A204.1 (cell line): ENCODE data around the gene MAP4K2.

Experiments used
- FAIRE-seq: peaks from 2 replicates; lab custom pipeline; 2012; peaks lifted over from hg19 to GRCh38; lab: Jason Lieb, UNC

The MAP4K2 gene

DNA sequence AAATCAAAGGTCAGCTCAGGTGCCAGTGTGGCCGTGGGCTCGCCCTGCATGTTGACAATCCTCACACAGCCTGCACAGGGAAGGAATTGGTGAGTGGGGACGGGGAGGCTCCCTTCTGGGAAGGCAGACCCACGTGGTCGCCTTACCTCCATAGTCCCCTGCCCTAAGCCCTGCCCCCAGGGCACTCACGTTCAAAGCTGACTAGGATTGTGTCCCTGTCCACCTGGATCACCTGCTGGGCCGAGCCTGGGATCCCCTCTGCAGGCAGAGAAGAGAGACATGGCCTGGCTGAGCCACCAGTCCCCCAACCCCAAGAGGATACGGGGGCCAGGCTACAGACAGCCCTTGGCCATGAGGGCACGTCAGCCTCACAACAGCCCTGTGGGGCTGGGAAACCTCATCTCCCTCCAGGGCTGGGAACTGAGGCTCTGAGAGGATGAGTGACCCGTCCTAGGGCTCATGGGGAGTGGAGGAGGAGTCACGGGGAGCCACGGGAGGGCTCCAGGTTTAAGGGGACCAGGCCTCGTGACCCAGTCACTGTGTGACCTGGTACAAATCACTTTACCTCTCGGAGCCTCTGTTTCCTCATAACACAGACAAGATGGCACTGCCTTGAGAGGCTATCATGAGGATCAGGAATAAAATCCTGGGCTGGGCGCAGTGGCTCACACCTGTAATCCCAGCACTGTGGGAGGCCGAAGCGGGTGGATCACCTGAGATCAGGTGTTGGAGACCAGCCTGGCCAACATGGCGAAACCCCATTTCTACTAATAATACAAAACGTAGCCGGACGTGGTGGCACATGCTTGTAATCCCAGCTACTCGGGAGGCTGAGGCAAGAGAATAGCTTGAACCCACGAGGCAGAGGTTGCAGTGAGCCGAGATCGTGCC is 12.6 kb downstream of the MAP4K2 start:
- no peak for FAIRE-seq

DNA sequence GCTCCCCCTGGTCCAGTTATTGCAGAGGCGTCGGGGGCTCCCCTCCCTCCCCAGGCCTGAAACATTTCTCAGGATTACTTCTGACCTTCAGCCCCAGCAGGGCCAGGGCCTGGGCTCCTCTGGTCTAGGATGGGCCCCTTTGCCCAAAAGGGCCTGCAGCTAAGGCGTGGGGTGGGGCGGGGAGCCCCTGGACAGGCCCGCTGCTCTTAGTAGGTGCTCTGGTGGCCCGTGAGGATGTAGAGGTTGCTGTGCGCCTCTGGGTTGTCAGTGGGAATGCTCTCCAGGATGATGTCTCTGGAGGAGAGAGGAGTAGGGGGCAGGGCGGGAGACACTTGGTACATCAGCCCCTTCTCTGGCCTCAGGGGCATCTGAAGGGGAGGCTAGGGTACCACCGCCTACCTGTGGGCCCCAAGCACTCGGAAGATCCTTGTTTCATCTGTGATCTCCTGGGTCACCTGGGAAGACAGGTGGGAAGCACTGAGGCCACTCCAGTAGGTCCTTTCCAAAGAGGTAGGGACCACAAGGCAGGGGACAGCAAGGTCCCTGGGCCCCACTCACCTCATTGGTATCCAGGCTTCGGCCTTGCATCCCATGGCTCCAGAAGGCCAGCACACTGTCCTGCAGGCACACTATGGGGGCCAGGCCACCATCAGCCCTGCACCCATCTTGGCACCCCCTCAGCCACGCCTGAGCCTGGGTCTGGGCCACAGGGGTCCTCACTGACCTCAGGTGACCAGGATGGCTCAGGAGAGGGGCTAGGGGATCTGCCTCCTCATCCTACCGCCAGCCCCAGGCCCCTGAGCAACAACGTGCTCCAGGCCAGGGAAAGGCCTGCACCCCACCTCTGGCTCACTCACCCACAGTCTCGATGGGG is 13.4 kb downstream of the MAP4K2 start:
- FAIRE-seq: no peak

DNA sequence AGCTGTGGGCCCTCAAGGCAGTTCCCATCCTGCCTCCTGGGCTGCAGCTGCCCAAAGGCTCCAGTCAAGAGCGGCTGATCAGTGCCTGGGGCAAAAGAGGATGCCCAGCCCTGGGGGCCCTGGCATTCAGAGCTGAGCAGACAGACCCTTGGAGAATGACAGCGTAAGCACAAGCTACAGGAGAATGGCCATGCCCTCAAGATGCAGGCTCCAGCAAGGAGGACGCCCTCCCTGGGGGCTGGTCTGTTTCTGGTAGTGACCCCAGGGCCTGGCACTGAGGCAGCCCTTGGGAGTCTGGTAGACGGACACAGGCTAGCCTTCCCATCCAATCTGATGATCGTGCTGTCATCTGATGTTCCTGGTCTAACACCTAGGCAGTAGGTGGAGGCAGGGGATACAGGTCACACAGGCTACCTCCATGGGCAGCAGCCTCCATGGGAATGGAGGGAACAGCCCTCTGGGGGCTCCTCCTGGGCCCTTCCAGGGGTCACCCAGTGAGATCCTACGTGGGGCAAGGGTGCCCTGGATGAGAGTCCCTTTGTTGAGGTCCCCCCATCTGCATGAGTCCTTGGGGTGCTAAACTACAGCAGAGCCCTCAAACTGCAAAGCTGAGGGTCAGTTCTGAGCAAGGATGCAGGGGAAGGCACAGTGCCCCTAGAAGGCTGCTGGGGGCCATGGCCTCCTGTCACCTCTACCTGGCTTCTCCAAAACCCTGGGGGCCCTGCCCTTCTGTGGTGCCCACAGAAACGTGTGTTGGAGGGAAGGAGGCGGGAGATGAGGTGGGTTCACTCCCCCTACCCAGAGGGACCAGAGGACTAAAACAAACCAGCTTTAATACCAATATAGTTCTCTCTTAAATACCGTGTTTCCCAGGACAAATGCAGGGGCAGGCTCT is 14.4 kb downstream of the MAP4K2 start:
- no peak for FAIRE-seq

DNA sequence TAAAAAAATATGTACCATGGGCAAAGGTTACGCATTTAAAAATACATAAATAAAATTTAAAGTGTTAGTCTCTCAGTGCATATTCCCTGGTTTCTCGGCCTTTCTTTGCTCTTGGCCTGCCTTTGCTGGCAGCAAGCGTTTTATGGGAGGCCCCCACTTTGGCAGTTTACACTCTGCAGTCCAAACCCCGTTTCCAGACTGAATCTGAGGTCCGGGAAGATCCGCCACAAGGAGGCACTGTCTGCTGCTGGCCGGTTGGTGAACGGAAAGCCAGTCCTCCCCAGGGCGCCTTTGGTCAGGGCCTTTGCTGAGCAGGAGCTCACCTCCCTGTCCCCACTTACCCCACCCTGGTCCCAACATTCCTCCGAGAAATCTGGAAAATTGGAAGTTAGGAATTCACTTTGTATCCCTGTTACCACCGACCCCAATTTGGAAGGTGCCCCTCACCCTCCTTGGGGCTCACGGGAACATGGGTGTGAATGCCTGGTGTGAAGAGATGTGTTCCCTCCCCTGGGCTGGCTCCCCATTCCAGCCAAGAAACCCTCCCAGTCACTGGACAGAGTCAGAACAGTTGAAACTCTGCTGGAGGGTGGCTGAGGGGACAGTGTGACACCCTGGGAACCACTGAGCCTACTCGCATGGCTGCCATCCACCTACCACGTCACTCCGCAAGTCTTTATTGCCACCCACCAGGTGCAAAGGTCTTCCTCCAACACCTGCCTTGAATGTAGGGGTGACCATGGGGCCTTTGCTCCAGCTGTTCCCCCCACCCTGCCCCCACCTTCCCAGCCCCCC is 15.3 kb downstream of the MAP4K2 start:
- no peak for FAIRE-seq

DNA sequence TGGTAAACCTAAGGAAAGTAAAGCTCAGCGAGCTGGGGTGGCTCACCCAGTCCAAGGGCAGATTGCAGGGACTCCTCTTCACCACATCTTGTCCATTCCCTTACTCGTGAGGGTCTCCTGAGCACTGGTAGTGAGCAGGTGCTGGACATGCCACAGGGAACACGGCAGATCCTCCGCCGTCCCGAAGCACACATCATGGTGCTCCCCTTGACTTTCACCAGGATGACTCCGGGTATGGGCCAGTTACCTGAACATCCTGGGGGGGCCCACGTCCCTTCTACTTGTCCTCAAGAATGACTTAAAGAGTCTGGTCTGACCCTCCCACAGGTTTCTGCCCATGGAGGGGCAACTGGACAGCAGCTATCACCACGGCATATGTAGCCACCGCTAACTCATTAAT is 16.7 kb downstream of the MAP4K2 start:
- FAIRE-seq: no peak

- FAIRE-seq: no peak
Observed at GRCh38 chr11:64784813-64785581, 18.0 kb downstream of the MAP4K2 start.

- FAIRE-seq: peak; percentile 99
Observed at GRCh38 chr11:64778473-64779298, 24.3 kb downstream of the MAP4K2 start, which contains the start of gene SF1. Gene SF1, minus strand, starts transcription at chr11:64778542. Its CDS starts 150 bp downstream, at chr11:64778392.

DNA sequence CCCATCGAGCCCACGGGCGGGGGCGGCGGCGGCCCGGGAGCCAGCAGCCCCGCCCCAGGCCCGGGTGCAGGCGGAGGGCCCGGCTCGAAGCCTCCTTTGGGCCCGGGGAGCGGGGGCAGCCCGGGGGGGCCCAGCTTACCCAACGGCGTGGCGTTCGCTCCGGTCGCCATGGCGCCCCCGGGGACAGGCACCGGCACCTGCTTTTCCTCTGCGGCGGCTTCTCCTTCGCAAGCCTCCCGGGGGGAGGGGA is 24.9 kb downstream of the MAP4K2 start:
- FAIRE-seq: no peak

DNA sequence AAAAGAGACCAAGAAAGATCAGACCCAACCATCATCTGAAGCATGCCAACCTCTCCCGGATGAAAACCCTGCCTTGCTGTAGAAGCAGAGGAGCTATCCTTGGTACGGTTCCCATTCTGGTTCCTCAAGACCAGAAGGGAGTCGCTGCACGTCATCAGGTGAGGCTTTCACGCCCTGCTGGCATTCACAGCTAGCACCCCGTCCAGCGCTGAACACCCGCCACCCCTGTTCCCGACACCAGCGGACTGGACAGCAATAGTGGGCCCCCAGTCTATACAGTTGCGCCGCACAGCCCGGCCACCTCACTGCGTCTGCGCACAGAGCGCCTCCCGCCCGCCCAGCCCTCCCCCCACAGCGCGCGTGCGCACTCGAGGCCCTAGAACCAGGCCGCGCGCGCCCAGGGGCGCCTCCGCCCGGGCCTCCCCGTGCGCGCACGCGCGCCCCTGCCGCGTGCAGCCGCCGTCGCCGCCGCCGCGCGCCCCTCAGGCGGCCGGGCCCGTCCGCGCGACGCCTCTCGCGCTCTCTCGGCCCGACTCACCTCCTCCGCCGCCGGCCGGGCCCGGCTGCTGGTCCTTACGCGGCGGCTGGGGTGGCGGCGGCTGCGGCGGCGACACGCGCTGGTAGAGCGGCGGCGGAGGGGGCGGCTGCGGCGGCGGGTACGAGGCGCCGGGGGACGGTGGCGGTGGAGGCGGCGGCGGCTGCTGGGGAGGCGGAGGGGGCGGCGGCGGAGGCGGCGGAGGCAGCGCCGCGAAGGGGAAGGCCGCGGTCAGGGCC is 25.4 kb downstream of the MAP4K2 start:
- FAIRE-seq: no peak

GRCh38 chr11:64776875-64777274 is 26.1 kb downstream of the MAP4K2 start:
- FAIRE-seq: no peak

DNA sequence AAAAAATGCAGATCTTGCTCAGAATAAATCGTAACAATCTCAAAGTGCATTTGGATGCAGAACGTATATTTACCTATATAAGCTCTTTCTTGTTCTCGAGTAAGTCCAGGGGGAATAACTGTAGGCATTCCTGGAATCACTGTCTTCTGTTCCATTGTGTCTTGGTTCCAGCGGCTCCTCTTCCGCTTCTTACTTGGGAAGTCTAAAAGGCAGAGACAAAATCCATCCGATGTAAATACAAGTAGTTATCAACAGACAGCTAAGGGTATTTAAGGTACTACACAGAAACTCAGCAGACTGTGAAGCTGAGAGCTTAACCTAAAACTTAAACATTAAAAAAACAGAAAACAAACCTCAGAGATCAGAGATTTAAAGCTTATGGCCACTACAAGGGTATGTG is 26.6 kb downstream of the MAP4K2 start:
- FAIRE-seq: no peak

GRCh38 chr11:64774144-64774543 is 28.9 kb downstream of the MAP4K2 start:
- FAIRE-seq: no peak

- FAIRE-seq: no peak
Observed at GRCh38 chr11:64772303-64773018, 30.6 kb downstream of the MAP4K2 start.

- no peak for FAIRE-seq
Observed at GRCh38 chr11:64771861-64772260, 31.2 kb downstream of the MAP4K2 start.

DNA sequence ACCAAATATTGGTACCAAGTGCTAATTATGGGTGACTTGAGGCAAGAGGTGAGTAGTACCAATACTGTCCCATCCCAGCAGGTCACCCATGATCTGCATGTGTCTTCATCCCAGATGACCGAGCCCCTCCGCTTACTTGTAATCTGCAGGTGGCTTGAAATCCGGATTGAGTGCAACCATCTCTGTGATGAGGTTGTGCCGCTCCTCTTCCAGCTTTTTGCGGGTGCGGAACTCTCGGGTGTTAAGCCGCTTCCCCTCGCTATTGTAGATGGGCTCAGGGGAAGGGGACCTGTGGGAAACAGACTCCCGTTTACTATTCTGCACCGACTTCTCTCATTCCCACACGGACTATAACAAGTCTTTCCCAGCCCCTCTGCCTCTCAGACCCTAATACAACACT is 32.9 kb downstream of the MAP4K2 start:
- no peak for FAIRE-seq

DNA sequence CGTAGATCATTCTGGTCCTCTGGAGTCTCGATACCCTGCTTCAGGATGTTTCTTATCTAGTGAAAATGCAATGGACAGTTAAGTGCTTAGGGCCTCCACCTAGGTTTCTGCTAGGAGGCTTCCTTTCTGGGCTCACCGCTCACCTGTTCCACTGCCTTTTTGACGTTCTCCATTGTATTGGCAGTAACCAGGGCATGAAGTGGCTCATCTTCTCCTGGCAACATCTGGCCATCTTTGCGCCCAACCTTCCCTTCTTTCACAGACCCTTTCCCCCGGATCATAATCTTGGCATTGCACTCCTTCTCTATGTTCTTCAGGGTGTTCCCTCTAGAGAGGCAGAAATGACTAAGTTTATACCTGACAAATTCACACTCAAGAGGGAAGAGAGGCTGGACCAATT is 33.7 kb downstream of the MAP4K2 start:
- no peak for FAIRE-seq

- FAIRE-seq: no peak
Observed at GRCh38 chr11:64768300-64768694, 34.7 kb downstream of the MAP4K2 start.
